ENCODE measurements around the gene GGACT.

GRCh38 chr13:100625447-100625846, 36.9 kb upstream of the GGACT start:
- TF ChIP-seq GATA2 (IDR thresholded peaks at IDR 0.05; ENCODE audit: low read depth, low read length) (no peak), GATA3 (IDR thresholded peaks at IDR 0.05; ENCODE audit: low read depth, low read length) (no peak)
